SK-N-SH (cell line): ENCODE results near the gene JOSD2.

ENCODE experiments used
- CTCF ChIP-seq: fragments of 200-600 bp; sonication (generic); IDR thresholded peaks from 2 replicates; pipeline ENCODE4 v1.6.1; 2017; ENCODE audit warnings: antibody characterized with exemption, mild to moderate bottlenecking, moderate library complexity
- FOXM1 ChIP-seq: IDR thresholded peaks from 2 replicates; pipeline ENCODE4 v1.4.0; 2012; ENCODE audit warnings: low read depth, mild to moderate bottlenecking
- MXI1 ChIP-seq: IDR thresholded peaks from 2 replicates; pipeline ENCODE4 v1.6.1; 2012; ENCODE audit warnings: mild to moderate bottlenecking, low read depth, low read length, improper control_type of control experiment
- POLR2AphosphoS5 ChIP-seq: IDR thresholded peaks from 2 replicates; pipeline ENCODE4 v1.6.1; 2012; ENCODE audit warnings: low read depth, low read length
- RCOR1 ChIP-seq: fragments of 150-350 bp; IDR thresholded peaks from 2 replicates; pipeline ENCODE4 v1.6.1; 2017; ENCODE audit warnings: antibody characterized with exemption, low read length
- REST ChIP-seq: IDR thresholded peaks from 2 replicates; pipeline ENCODE4 v1.6.1; 2012; ENCODE audit warnings: mild to moderate bottlenecking, low read depth, low read length, moderate library complexity
- RFX5 ChIP-seq: IDR thresholded peaks from 2 replicates; pipeline ENCODE4 v1.6.1; 2012; ENCODE audit warnings: mild to moderate bottlenecking, improper control_type of control experiment, low read length
- RXRA ChIP-seq: IDR thresholded peaks from 2 replicates; pipeline ENCODE4 v1.4.0; 2012; ENCODE audit warnings: low read depth, mild to moderate bottlenecking, borderline replicate concordance
- SMC3 ChIP-seq: IDR thresholded peaks from 2 replicates; pipeline ENCODE4 v1.6.1; 2012; ENCODE audit warnings: low read depth, low read length, improper control_type of control experiment
- TEAD4 ChIP-seq: IDR thresholded peaks from 2 replicates; pipeline ENCODE4 v1.4.0; 2012; ENCODE audit warnings: mild to moderate bottlenecking, borderline replicate concordance; ENCODE audit not compliant: insufficient read depth
- YY1 ChIP-seq: IDR thresholded peaks from 2 replicates; pipeline ENCODE4 v1.4.0; 2012; ENCODE audit warnings: low read depth, mild to moderate bottlenecking

DNA sequence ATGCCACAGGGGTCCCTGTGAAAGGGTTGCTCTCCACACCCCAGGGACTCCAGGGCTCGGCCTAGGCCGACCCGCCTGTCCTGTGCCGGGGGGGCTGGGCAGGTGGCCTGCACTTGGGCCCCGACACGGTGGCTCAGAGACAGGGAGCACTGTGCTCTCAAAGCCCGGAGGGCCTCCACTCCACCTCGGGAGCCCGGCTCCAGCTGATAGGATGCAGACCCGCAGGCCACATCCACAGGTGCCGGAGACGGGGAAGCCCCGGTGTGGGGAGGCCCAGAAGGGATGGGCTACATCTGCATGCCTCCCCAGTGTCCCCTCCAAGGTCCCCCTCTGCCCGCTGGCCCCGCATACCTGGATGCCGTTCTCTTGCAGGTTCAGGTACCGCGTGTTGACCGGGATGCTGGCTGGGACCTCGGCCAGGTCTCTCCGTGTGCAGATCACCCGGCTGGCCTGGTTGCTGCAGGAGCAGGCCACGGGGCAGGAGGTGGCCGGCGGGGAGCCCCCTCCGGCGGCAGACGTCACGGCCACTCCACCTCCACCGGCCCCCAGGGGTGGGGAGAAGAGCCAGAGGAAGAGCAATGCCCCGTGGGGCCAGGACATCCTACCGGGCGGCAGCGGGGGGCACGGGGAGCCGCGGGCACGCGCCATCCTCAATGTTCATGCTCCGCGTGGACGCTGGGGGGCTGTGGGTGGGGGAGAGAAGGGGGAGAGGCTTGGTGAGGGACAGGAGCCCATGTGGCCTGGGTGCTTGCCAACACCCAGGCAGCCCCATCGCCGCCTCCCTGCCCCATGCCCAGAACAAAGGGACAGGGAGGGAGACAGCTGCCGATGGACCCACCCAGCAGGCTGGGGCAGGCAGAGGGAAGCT is 37.4 kb upstream of the JOSD2 start:
- no peak for TF ChIP-seq CTCF
- TF ChIP-seq POLR2AphosphoS5: no peak
- TF ChIP-seq TEAD4: no peak
- TF ChIP-seq YY1: no peak
- no peak for TF ChIP-seq MXI1
- TF ChIP-seq RCOR1: no peak
- no peak for TF ChIP-seq FOXM1
- TF ChIP-seq RFX5: no peak
- TF ChIP-seq SMC3: no peak
- no peak for TF ChIP-seq REST
- no peak for TF ChIP-seq RXRA
